Activated naive CD4-positive, alpha-beta T cell treated with anti-CD3 and anti-CD28 coated beads, Interleukin-2, amount 10 ng/mL, durations not matched to agents 5 hours and 36 hours (primary cell): ENCODE measurements around the gene CST6. TPM values are rescaled to one million over a fixed set of nuclear protein-coding genes. Genes with fewer than 3 reads are reported as not detected.

ENCODE experiments used
- total RNA-seq, 2 experiments: library from RNA; stranded (reverse); gene quantifications; one replicate each; pipeline ENCODE4 v1.2.3, GENCODE V29; 2021

Gene CST6
- not detected for total RNA-seq

GRCh38 chr11:66011785-66012303 lies at the start of gene CST6:
Gene CST6 (plus strand): TSS chr11:66012008. CDS start chr11:66012045, 37 bp downstream.

GRCh38 chr11:66001942-66002647 lies 9.7 kb upstream of the CST6 start, which contains the start of the genes BANF1 and EIF1AD:
Gene BANF1 (plus strand): TSS chr11:66002503. CDS start chr11:66003251, 748 bp downstream.
Gene EIF1AD (minus strand): TSS chr11:66002157. CDS start chr11:66000389, 1,768 bp downstream.

GRCh38 chr11:66026017-66026529 lies 14.3 kb downstream of the CST6 start, which contains the start of gene CATSPER1:
Gene CATSPER1 (minus strand): TSS chr11:66026479. CDS start chr11:66026379, 100 bp downstream.

GRCh38 chr11:66048547-66049323 lies 36.9 kb downstream of the CST6 start, which contains the start of gene GAL3ST3:
Gene GAL3ST3 (minus strand): TSS chr11:66049161. CDS start chr11:66045415, 3,746 bp downstream.

GRCh38 chr11:66051766-66052663 lies 40.2 kb downstream of the CST6 start, which contains the start of gene SF3B2:
Gene SF3B2 (plus strand): TSS chr11:66052364. CDS start chr11:66052385, 21 bp downstream.

Other genes with a start within 250 kb of the CST6 start
- gene AP5B1, start 231.0 kb upstream of the CST6 start, total RNA-seq: 10 to 100 TPM; 27.3 to 28.2 TPM
- under 1 TPM; 0.48 to 0.55 TPM for gene OVOL1, start 224.9 kb upstream of the CST6 start, total RNA-seq
- gene SNX32, start 178.0 kb upstream of the CST6 start, total RNA-seq: 1 to 10 TPM; 1.5 to 2.2 TPM
- gene CFL1, start 153.8 kb upstream of the CST6 start, total RNA-seq: 1,000 to 10,000 TPM; 1,544 to 1,547 TPM
- 10 to 100 TPM; 78.8 to 92.6 TPM for gene MUS81, start 151.6 kb upstream of the CST6 start, total RNA-seq
- 10 to 100 TPM; 10.5 to 12.1 TPM for gene EFEMP2, start 139.2 kb upstream of the CST6 start, total RNA-seq
- 10 to 100 TPM; 47.0 to 47.2 TPM for gene CTSW, start 132.2 kb upstream of the CST6 start, total RNA-seq
- gene FIBP, start 123.5 kb upstream of the CST6 start, total RNA-seq: 10 to 100 TPM; 63.8 to 64.3 TPM
- gene CCDC85B, start 121.3 kb upstream of the CST6 start, total RNA-seq: 10 to 100 TPM; 44.8 to 46.0 TPM
- 1 to 10 TPM; 1.8 to 2.0 TPM for gene FOSL1, start 111.6 kb upstream of the CST6 start, total RNA-seq
- 10 to 100 TPM; 34.5 to 34.6 TPM for gene C11orf68, start 92.9 kb upstream of the CST6 start, total RNA-seq
- gene DRAP1, start 92.6 kb upstream of the CST6 start, total RNA-seq: 100 to 1,000 TPM; 165 to 171 TPM
- not detected for gene TSGA10IP, start 66.5 kb upstream of the CST6 start, total RNA-seq
- 10 to 100 TPM; 68.4 to 73.2 TPM for gene SART1, start 50.3 kb upstream of the CST6 start, total RNA-seq
- 10 to 100 TPM; 37.8 to 41.8 TPM for gene EIF1AD, start 9.9 kb upstream of the CST6 start, total RNA-seq
- gene BANF1, start 9.5 kb upstream of the CST6 start, total RNA-seq: 100 to 1,000 TPM; 186 to 197 TPM
- not detected for gene CATSPER1, start 14.5 kb downstream of the CST6 start, total RNA-seq
- gene GAL3ST3, start 37.2 kb downstream of the CST6 start, total RNA-seq: not detected
- gene SF3B2, start 40.4 kb downstream of the CST6 start, total RNA-seq: 100 to 1,000 TPM; 202 to 203 TPM
- 100 to 1,000 TPM; 109 to 119 TPM for gene PACS1, start 58.3 kb downstream of the CST6 start, total RNA-seq
- gene KLC2, start 245.7 kb downstream of the CST6 start, total RNA-seq: 10 to 100 TPM; 30.9 to 39.3 TPM